HepG2 (cell line): ENCODE data around the gene U2AF2. TPM values are rescaled to one million over a fixed set of nuclear protein-coding genes. Genes with fewer than 3 reads are reported as not detected.
A peak's percentile ranks its signal among the peaks of the same experiment; 100 is the strongest.

Experiments used
- AKNA ChIP-seq: sonication (generic); formaldehyde crosslinking; IDR thresholded peaks from 2 replicates; pipeline ENCODE4 v1.4.0; 2020; ENCODE audit warnings: missing genetic modification reagents, borderline replicate concordance
- CENPT ChIP-seq: sonication (generic); formaldehyde crosslinking; IDR thresholded peaks from 2 replicates; pipeline ENCODE4 v1.8.0; 2022; ENCODE audit warnings: low read depth, mild to moderate bottlenecking, moderate library complexity, missing genetic modification reagents
- DMTF1 ChIP-seq: sonication (generic); formaldehyde crosslinking; IDR thresholded peaks from 2 replicates; pipeline ENCODE4 v1.4.0; 2020; ENCODE audit warnings: mild to moderate bottlenecking, missing genetic modification reagents
- FOXP4 ChIP-seq: sonication (generic); formaldehyde crosslinking; IDR thresholded peaks from 2 replicates; pipeline ENCODE4 v1.4.0; 2020; ENCODE audit warnings: missing genetic modification reagents
- IRF9 ChIP-seq: sonication (generic); formaldehyde crosslinking; IDR thresholded peaks from 2 replicates; pipeline ENCODE4 v1.8.0; 2022; ENCODE audit warnings: missing genetic modification reagents, mild to moderate bottlenecking, borderline replicate concordance
- KLF12 ChIP-seq: sonication (generic); formaldehyde crosslinking; IDR thresholded peaks from 2 replicates; pipeline ENCODE4 v1.4.0; 2020; ENCODE audit warnings: missing genetic modification reagents, borderline replicate concordance
- MXD1 ChIP-seq: sonication (generic); formaldehyde crosslinking; IDR thresholded peaks from 2 replicates; pipeline ENCODE4 v1.4.0; 2020; ENCODE audit warnings: mild to moderate bottlenecking, missing genetic modification reagents
- PAWR ChIP-seq: sonication (generic); formaldehyde crosslinking; IDR thresholded peaks from 2 replicates; pipeline ENCODE4 v1.4.0; 2020; ENCODE audit warnings: missing genetic modification reagents, mild to moderate bottlenecking, borderline replicate concordance
- TP53 ChIP-seq: sonication (generic); formaldehyde crosslinking; conservative IDR thresholded peaks from 2 replicates; pipeline ENCODE4 v1.4.0; 2020; ENCODE audit warnings: missing genetic modification reagents
- ZNF124 ChIP-seq: sonication (generic); formaldehyde crosslinking; IDR thresholded peaks from 2 replicates; pipeline ENCODE4 v1.4.0; 2020; ENCODE audit warnings: missing genetic modification reagents
- ZNF501 ChIP-seq: sonication (generic); formaldehyde crosslinking; IDR thresholded peaks from 2 replicates; pipeline ENCODE4 v1.5.1; 2020; ENCODE audit warnings: mild to moderate bottlenecking, moderate library complexity, missing genetic modification reagents
- ZNF577 ChIP-seq: sonication (generic); formaldehyde crosslinking; IDR thresholded peaks from 2 replicates; pipeline ENCODE4 v1.4.0; 2020; ENCODE audit warnings: mild to moderate bottlenecking, low read depth, missing genetic modification reagents, borderline replicate concordance
- ZNF672 ChIP-seq: sonication (generic); formaldehyde crosslinking; IDR thresholded peaks from 2 replicates; pipeline ENCODE4 v1.8.1; 2022; ENCODE audit warnings: missing genetic modification reagents
- ZNF724P ChIP-seq: sonication (generic); formaldehyde crosslinking; IDR thresholded peaks from 2 replicates; pipeline ENCODE4 v1.8.0; 2022; ENCODE audit warnings: missing genetic modification reagents, borderline replicate concordance
- polyA plus RNA-seq, 8 experiments: library from polyadenylated mRNA; depleted of rRNA in 3 of 8; stranded (reverse) in 7 of 8; unstranded in 1 of 8; fragments of >200 nt; fragmentation: Illumina TruSeq in 4 of 8; extraction: Trizol in 4 of 8; gene quantifications; 2 replicates each; pipeline versions ENCODE4 v1.2.1 to v1.2.3, GENCODE V29; 2011 to 2016; ENCODE audit warnings: low read depth in 4 of 8, missing spikeins in 1 of 8, mixed read lengths in 1 of 8; ENCODE audit not compliant: insufficient read depth in 1 of 8
- total RNA-seq, 5 experiments: library from RNA; depleted of rRNA; stranded (reverse); fragments of >200 nt; fragmentation: Illumina TruSeq; extraction: Trizol; gene quantifications; 2 replicates each; pipeline ENCODE4 v1.2.3, GENCODE V29; 2016; ENCODE audit warnings: low read depth in 1 of 5
- TF ChIP-seq, protein P1 (sequence below): sonication (generic); formaldehyde crosslinking; IDR thresholded peaks from 2 replicates; pipeline ENCODE4 v1.4.0; 2020; ENCODE audit warnings: mild to moderate bottlenecking, missing genetic modification reagents

U2AF2 gene
- total and polyA plus RNA-seq, 2 of the 13 experiments (the other 11 are each of a cell fraction or from before 2014, with no cell fraction given): 84.3 to 124 TPM

DNA sequence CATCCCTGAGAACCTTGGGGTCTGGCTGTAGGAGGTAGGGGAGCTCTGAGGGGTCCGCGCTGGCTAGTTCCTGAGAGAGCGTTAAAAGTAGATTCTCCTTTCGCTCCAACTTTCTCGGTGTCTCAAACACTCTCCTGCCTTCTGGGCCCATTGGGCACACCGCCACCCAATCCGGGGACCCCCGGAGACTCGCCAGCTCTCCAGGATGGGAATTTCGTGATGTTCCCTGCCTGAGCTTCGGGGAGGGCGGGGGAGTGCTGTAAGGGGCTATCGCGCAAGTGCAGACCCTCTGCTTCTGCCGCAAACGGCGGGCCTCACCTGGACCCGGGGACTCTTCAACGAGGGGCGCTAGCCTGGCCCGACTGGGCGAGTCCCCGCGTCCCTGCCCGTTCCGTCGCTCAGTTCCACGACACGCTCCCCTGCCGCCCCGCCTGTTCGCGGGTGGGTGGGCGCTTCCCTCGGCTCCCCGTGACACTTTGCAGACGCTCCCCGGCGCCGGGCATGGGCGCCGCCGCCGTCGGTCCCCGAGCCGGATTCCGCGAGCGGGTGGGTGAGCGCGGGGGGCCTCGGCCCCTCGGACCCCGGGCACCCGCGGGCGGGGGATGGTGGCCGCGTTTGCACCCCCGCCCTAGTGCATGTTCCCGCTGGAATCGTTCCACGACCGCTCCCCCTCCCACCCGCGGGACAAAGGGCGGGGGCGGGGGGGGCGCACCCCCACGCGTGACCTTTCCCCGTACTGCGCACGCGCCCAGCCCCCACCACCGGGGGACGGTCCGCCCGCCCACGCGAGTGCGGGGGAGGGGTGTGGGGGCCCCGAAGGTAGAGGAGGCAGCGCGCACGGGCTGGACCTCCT lies 6.9 kb upstream of the U2AF2 start, which contains the start of gene CCDC106 (continued):
- TF ChIP-seq AKNA (CRISPR knock-in tag) (no peak), TP53 (no peak), MXD1 (CRISPR knock-in tag) (peak; percentile 60; the same call in 1 of the 2 replicates), ZNF501 (CRISPR knock-in tag) (no peak), ZNF724P (CRISPR knock-in tag) (no peak), DMTF1 (CRISPR knock-in tag) (no peak), ZNF577 (CRISPR knock-in tag) (no peak), CENPT (no peak), ZNF124 (0 out of 2 replicates have a peak, but pooled peaks have one; percentile 33), ZNF672 (CRISPR knock-in tag) (no peak), IRF9 (CRISPR knock-in tag) (no peak), KLF12 (CRISPR knock-in tag) (no peak), FOXP4 (CRISPR knock-in tag) (no peak), PAWR (no peak)
- TF ChIP-seq, protein P1, sequence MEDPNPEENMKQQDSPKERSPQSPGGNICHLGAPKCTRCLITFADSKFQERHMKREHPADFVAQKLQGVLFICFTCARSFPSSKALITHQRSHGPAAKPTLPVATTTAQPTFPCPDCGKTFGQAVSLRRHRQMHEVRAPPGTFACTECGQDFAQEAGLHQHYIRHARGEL (CRISPR knock-in tag): no peak
